Activated T-cell treated with anti-CD3 and anti-CD28 coated beads for 24 hours (primary cell): Measurements from ENCODE around the gene STC2.
"Not testable (repeated sequence)": the region's sequence is repeated elsewhere in the genome, so short reads cannot be mapped to it uniquely, and the experiment has no call there.

Experiments used
- DNase-seq: peaks from one replicate; pipeline ENCODE4 v3.0.0-alpha.2; 2020; ENCODE audit warnings: low read depth

STC2 gene

GRCh38 chr5:173327948-173328843 is at the start of gene STC2:
TSS of gene STC2 (minus strand) at chr5:173328414. CDS start at chr5:173328193, 221 bp downstream.
- DNase-seq = no peak

DNA sequence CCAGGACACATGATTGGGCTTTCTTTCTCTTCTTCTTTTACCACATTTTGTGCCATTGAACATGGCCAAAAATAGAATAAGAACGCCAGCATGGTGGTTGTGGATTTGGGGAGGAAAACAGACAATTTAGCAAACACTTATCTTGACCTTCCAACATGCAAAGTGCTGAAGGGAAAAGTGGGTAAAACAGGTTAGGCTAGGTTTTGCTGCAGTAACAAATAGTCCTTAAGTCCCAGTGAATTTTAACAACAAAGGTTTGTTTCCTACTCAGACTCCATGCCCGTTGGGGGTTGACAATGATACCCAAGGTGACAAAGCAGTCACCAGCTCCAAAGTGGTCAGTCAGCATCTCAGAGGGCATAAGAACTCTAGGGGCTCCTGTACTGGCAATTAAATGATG is 43.2 kb upstream of the STC2 start:
- DNase-seq = no peak

DNA sequence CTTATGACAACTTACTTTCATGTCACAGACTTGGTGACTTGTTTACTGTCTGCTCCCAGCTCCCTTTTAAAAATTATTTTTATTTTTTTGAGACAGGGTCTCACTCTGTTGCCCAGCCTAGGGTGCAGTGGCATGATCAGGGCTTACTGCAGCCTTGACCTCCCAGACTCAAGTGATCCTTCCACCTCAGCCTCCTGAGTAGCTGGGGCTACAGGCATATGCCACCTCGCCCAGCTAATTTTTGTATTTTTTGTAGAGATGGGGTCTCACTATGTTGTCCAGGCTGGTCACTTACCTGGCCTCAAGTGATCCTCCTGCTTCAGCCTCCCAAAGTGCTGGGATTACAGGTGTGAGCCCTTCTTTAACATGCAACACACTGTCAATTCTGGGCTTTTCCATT is 35.2 kb upstream of the STC2 start:
- DNase-seq = not testable (repeated sequence)

- no peak for DNase-seq
Measured at GRCh38 chr5:173355561-173355960, 27.3 kb upstream of the STC2 start.

- no peak for DNase-seq
Measured at GRCh38 chr5:173354645-173355044, 26.4 kb upstream of the STC2 start.

DNA sequence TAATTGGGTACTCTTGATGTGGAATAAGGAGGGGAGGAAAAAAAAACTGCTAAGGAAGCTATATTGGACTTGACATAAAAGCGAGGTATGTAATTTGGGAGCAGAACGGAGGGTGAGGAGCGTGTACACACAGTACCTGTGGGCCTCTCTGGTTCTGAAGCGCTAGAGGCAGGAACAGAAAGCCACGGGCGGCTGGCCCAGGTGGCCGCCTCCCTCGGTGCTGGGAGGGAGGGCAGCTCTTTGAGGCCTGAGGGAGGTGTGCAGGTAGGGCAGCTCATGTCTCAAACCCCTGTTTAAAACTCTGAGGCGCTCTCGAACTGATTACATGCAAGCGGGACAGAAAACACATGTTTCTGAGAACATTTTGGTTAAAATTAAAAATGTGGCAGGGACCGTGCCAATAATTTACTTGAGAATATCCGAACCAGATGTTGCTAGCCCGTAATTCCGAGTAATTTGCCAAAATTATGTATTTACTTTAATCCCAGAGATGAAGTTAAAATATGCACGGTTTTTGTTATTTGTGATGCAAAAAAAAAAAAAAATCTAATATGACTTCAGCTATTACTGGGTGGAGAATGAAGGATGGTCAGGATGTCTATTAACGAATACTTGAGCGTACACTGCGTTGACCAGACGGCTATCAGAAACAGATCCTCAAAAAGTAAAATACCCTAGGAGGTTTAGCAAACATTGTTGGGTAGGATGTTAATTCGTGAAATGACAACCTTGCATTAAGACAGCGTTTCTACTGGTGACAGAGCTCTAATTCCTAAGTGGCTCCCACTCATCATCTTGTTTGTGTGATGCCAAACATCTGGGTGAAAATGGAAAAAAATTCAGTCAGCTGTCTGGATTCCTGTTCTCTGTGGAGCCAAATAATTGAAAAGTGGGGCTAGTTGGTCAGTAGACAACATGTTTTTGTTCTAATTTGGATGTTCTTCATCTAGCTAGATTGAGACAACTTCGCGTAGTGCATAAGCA is 24.4 kb upstream of the STC2 start:
- DNase-seq = no peak

GRCh38 chr5:173342813-173343755 is 14.9 kb upstream of the STC2 start:
- no peak for DNase-seq

DNA sequence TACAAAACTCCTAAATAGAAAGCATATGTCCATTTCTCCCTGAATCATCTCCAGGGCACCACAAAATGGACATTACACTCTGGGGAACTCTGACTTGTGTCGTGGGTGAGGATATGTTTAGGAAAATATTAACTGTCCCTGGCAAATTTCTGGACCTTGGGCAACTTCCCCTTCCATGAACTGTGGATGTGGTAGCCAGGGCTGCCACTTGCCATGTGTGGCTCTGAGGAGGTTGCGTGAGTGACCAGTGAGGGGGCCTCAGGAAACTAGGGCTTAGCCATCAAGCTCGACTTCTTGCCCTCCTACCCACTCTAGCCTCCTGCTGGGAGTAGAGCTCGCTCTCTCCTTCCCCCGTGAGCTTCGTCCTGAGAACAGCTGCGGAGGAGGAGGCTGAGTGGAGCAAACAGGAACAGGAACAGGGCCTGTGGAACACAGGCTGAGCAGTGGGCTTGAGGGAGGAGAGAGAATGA is 13.8 kb upstream of the STC2 start:
- DNase-seq = no peak

- no peak for DNase-seq
Measured at GRCh38 chr5:173340984-173341383, 12.8 kb upstream of the STC2 start.

GRCh38 chr5:173340451-173340850 is 12.2 kb upstream of the STC2 start:
- DNase-seq = no peak

GRCh38 chr5:173339286-173339685 is 11.1 kb upstream of the STC2 start:
- DNase-seq = no peak

DNA sequence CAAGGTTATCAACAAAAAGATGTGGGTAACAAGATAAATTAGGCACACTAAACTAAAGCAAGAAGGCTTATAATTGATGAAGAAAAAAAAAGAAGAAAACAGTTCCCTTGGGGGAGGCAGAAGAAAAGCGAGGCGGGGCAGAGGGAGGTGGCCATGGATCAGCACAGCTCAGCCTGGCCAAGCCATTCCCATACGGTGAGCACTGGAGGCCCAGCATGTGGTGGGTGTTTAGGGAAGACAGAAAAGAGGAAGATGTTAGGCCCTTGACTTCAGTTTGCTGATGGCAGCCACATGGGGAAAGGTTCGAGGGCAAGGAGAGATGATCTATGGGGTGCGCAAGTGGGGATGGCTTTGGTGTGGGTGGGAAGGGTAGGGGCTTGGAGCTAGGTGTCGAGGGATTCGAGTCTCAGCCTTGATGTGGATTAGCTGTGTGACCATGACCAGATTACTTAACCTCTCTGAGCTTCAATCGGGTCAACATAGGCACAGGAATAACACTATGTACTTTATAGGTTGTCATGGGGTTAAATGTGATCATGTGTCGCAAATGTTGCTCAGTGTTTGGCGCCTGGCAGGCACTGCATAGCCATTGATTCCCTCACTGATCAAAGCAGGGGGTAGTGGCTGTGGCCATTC is 10.3 kb upstream of the STC2 start:
- DNase-seq = no peak

GRCh38 chr5:173334808-173335207 is 6.6 kb upstream of the STC2 start:
- DNase-seq = no peak

DNA sequence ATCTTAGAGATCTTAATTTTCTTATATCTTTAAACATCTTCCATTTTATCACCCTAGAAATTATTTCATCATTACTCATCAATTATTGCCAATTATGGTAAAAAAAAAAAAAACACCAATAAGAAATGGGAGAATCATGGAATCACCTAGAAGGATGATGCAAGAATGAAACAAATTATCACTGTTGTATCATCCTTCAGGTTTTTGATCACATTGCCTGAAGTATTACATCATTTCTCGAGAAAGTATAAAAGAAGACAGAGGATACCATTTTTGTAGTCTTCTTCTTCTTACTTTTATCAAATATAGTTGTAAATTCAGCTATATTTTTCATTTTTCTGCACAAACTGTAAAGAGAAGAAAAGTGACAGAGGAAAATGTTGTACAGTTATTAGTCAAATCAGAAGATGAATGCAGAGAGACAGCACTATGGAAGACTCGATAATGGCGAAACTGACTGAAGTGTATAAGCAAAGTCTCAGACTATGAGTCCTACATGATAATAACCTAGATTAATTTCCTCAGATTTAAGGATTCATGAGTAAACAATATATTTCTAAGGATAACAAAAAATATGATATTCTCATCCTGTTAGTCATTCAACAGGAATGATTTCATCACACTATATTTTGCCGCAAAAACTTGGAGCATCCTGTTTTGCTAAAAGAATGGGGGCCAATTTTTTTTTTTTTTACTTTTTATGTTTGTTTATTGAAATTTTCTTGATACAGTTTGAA is 5.9 kb upstream of the STC2 start:
- no peak for DNase-seq

GRCh38 chr5:173331956-173332479 is 3.8 kb upstream of the STC2 start:
- DNase-seq = peak; percentile 76

DNA sequence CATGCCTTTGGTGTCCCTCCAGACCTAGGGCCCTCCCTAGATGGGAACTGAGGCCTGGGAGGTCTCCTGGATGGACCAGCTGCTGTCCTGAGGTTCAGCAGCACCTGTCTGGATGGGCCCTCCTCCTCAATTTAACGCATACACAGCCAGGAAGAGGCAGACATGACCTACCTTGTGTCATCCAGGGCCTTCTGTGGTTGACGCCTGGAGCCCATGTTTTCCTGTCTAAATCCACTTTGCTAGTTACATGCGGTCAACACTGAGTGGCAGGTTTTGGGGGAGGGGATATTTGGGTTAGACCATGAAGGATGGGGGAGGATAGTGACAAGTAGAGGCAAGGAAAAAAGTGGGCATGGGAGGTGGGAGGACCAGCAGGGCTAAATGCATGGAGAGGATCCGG is 3.1 kb upstream of the STC2 start:
- no peak for DNase-seq

DNA sequence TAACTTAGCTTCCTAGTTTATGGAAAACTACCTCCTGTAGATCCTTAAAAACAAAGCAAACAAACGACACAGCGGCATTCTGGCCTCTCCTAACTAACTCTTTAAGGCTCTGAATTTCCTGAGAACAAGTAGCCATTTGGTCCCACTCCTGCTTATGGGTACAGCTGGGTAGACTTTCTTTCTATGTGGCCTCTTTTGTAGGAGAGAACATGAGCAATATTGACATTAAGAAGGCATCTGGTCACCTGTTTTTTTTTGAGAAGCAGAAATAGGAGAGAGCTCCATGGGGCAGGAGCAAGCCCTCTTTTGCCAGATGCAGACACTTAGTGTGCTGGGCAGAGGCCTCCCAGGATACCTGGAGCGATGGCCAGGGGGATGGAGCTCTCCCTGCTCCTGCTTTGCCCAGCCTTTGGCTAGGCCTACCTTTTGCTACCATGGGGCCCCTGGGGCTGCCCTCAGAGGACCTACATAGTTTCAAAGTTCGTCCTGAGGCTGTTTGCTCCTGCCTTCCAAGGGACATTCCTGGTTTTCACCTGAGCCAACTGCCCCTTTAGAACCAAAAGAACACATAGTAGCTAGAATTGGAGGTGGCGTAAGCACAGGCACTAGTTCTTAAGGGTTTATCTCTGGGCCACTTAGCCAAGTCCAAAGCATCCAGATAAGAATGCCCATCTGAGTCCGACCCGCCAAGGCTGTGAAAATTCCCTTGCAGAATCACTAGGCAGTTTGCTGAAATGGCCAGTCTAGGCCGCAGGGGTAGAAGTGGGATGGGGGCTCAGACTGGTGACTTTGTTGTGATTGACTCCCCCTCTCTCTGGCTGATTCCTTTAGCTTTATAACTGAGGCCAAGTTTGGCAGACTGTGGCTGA is 2.4 kb upstream of the STC2 start:
- no peak for DNase-seq

GRCh38 chr5:173329491-173330337 is 1.5 kb upstream of the STC2 start:
- no peak for DNase-seq
